ENCODE results near the gene SETD4. TPM values are rescaled to one million over a fixed set of nuclear protein-coding genes. Genes with fewer than 3 reads are reported as not detected.

The SETD4 gene
- total RNA-seq, 1 donor: 15.1 TPM

GRCh38 chr21:35989138-35989735 lies 71.1 kb downstream of the SETD4 start:
- H3K4me3 ChIP-seq (ENCODE audit: low read depth, low read length): no peak overlapping the region
- TF ChIP-seq CTCF (IDR thresholded peaks at IDR 0.05; ENCODE audit: insufficient read depth, low read depth, low read length): no peak
- DNase-seq (ENCODE audit: low read depth): peak; percentile 7

GRCh38 chr21:35988416-35989137 lies 71.7 kb downstream of the SETD4 start:
- TF ChIP-seq CTCF (IDR thresholded peaks at IDR 0.05; ENCODE audit: insufficient read depth, low read depth, low read length): no peak
- H3K4me3 ChIP-seq (ENCODE audit: low read depth, low read length): no peak overlapping the region
- no peak for DNase-seq (ENCODE audit: low read depth)

GRCh38 chr21:35987475-35987874 lies 72.9 kb downstream of the SETD4 start:
- H3K4me3 ChIP-seq (ENCODE audit: low read depth, low read length): no peak overlapping the region
- no peak for DNase-seq (ENCODE audit: low read depth)
- no peak for TF ChIP-seq CTCF (IDR thresholded peaks at IDR 0.05; ENCODE audit: insufficient read depth, low read depth, low read length)

GRCh38 chr21:35984654-35985361 lies 75.5 kb downstream of the SETD4 start:
- TF ChIP-seq CTCF (IDR thresholded peaks at IDR 0.05; ENCODE audit: insufficient read depth, low read depth, low read length): no peak
- no peak overlapping the region for H3K4me3 ChIP-seq (ENCODE audit: low read depth, low read length)
- no peak for DNase-seq (ENCODE audit: low read depth)

Small RNA genes within 50 kb of the gene (small RNA-seq; reads per million reads assigned to genes)
- not detected for gene RNU6-992P

Other genes starting within 250 kb of the SETD4 start
- 80.7 and 91.8 TPM in 2 replicates for gene CBR1, start 9.5 kb upstream of the SETD4 start, total RNA-seq
- gene CBR3, start 74.6 kb upstream of the SETD4 start, total RNA-seq: 12.1 and 13.2 TPM in 2 replicates
- gene DOP1B, start 96.3 kb upstream of the SETD4 start, total RNA-seq: 10.6 and 11.7 TPM in 2 replicates

Data from fibroblast of villous mesenchyme (primary cell).